Liver (tissue), 9 donors: ENCODE results near the gene RPS2. TPM values are rescaled to one million over a fixed set of nuclear protein-coding genes. Genes with fewer than 3 reads are reported as not detected.

Experiments
- DNase-seq: peaks from one replicate; pipeline ENCODE4 v3.0.0-alpha.2; 2017; ENCODE audit warnings: low spot score
- H3K27ac ChIP-seq, 2 donors: one replicate each; pipeline ENCODE4 v1.7.0; 2013; ENCODE audit warnings: inconsistent platforms in 2 of 2, low read length in 2 of 2, control low read depth in 1 of 2, low read depth in 1 of 2, mild to moderate bottlenecking in 1 of 2
- H3K27me3 ChIP-seq, 4 donors: one replicate each; pipeline versions ENCODE4 v1.6.1 to v1.7.0; 2013; ENCODE audit warnings: low read length in 3 of 4, inconsistent platforms in 1 of 4, mild to moderate bottlenecking in 1 of 4, moderate library complexity in 1 of 4; ENCODE audit not compliant: control insufficient read depth in 4 of 4, insufficient read depth in 4 of 4
- H3K36me3 ChIP-seq, 4 donors: one replicate each; pipeline versions ENCODE4 v1.6.1 to v1.7.0; 2013; ENCODE audit warnings: low read length in 3 of 4, mild to moderate bottlenecking in 3 of 4, low read depth in 1 of 4, moderate library complexity in 1 of 4; ENCODE audit not compliant: control insufficient read depth in 4 of 4, insufficient read depth in 3 of 4
- H3K4me1 ChIP-seq, 4 donors: one replicate each; pipeline versions ENCODE4 v1.6.1 to v1.7.0; 2013; ENCODE audit warnings: low read length in 3 of 4, mild to moderate bottlenecking in 3 of 4, moderate library complexity in 1 of 4; ENCODE audit not compliant: control insufficient read depth in 4 of 4, insufficient read depth in 4 of 4
- H3K4me3 ChIP-seq, 3 donors: one replicate each; pipeline versions ENCODE4 v1.6.1 to v1.7.0; 2013; ENCODE audit warnings: low read length in 3 of 3, control low read depth in 1 of 3, low read depth in 1 of 3, mild to moderate bottlenecking in 1 of 3
- H3K9ac ChIP-seq, 2 donors: one replicate each; pipeline ENCODE4 v1.7.0; 2013; ENCODE audit warnings: low read length in 2 of 2, mild to moderate bottlenecking in 2 of 2, moderate library complexity in 2 of 2, control low read depth in 1 of 2, low read depth in 1 of 2
- H3K9me3 ChIP-seq, 4 donors: one replicate each; pipeline versions ENCODE4 v1.6.1 to v1.7.0; 2013; ENCODE audit warnings: low read length in 3 of 4; ENCODE audit not compliant: control insufficient read depth in 4 of 4
- EGR1 ChIP-seq, 2 donors: IDR thresholded peaks; 2 replicates each; pipeline ENCODE4 v1.6.1; 2016 to 2018; ENCODE audit warnings: antibody characterized with exemption in 2 of 2, low read depth in 2 of 2
- FOXA1 ChIP-seq: IDR thresholded peaks from 2 replicates; pipeline ENCODE4 v1.6.1; 2016; ENCODE audit warnings: antibody characterized with exemption
- FOXA2 ChIP-seq: IDR thresholded peaks from 2 replicates; pipeline ENCODE4 v1.6.1; 2016; ENCODE audit warnings: antibody characterized with exemption
- GABPA ChIP-seq, 2 donors: IDR thresholded peaks in 1 of 2; conservative IDR thresholded peaks in 1 of 2; 2 replicates each; pipeline ENCODE4 v1.6.1; 2016; ENCODE audit warnings: antibody characterized with exemption in 2 of 2, mild to moderate bottlenecking in 1 of 2, moderate library complexity in 1 of 2
- HNF4A ChIP-seq, 2 donors: conservative IDR thresholded peaks; 2 replicates each; pipeline ENCODE4 v1.6.1; 2016; ENCODE audit warnings: antibody characterized with exemption in 2 of 2, mild to moderate bottlenecking in 2 of 2
- HNF4G ChIP-seq: IDR thresholded peaks from 2 replicates; pipeline ENCODE4 v1.6.1; 2016; ENCODE audit warnings: antibody characterized with exemption
- JUND ChIP-seq, 2 donors: IDR thresholded peaks; 2 replicates each; pipeline ENCODE4 v1.6.1; 2016; ENCODE audit warnings: antibody characterized with exemption in 2 of 2
- NR2F2 ChIP-seq: IDR thresholded peaks from 2 replicates; pipeline ENCODE4 v1.6.1; 2016; ENCODE audit warnings: antibody characterized with exemption
- RAD21 ChIP-seq, 2 donors: IDR thresholded peaks; 2 replicates each; pipeline ENCODE4 v1.6.1; 2016; ENCODE audit warnings: antibody characterized with exemption in 2 of 2, mild to moderate bottlenecking in 2 of 2
- RXRA ChIP-seq, 2 donors: IDR thresholded peaks; 2 replicates each; pipeline ENCODE4 v1.6.1; 2017 to 2018; ENCODE audit warnings: antibody characterized with exemption in 2 of 2, mild to moderate bottlenecking in 1 of 2
- SP1 ChIP-seq: IDR thresholded peaks from 2 replicates; pipeline ENCODE4 v1.6.1; 2018; ENCODE audit warnings: antibody characterized with exemption, mild to moderate bottlenecking
- TAF1 ChIP-seq: conservative IDR thresholded peaks from 2 replicates; pipeline ENCODE4 v1.6.1; 2016; ENCODE audit warnings: antibody characterized with exemption, mild to moderate bottlenecking
- YY1 ChIP-seq: IDR thresholded peaks from 2 replicates; pipeline ENCODE4 v1.6.1; 2016; ENCODE audit warnings: antibody characterized with exemption, mild to moderate bottlenecking
- WGBS: extraction: QIAGEN DNeasy Blood & Tissue Kit; methylation state at CpG from one replicate; pipeline ENCODE4 v1.1.7; 2013; 5-methylcytosine and 5-hydroxymethylcytosine counted together
- polyA plus RNA-seq, 2 donors: library from polyadenylated mRNA; stranded (reverse) in 1 of 2; unstranded in 1 of 2; fragments of 200-250 nt in 1 of 2; fragments of >200 nt in 1 of 2; fragmentation: Nextera tagmentation in 1 of 2; extraction: Ambion mirVana in 1 of 2; gene quantifications; one replicate each; pipeline versions ENCODE4 v1.2.1 to v1.2.3, GENCODE V29; 2013 to 2015
- total RNA-seq, 2 donors: library from RNA; depleted of rRNA; stranded (reverse); fragments of >200 nt; gene quantifications; one replicate each; pipeline ENCODE4 v1.2.3, GENCODE V29; 2014
- TF ChIP-seq, protein P1 (sequence below): IDR thresholded peaks from 2 replicates; pipeline ENCODE4 v1.6.1; 2016; ENCODE audit warnings: antibody characterized with exemption, mild to moderate bottlenecking
- TF ChIP-seq, protein P2 (sequence below): IDR thresholded peaks from 2 replicates; pipeline ENCODE4 v1.6.1; 2016; ENCODE audit warnings: antibody characterized with exemption
- TF ChIP-seq, protein P3 (sequence below): IDR thresholded peaks from 2 replicates; pipeline ENCODE4 v1.6.1; 2016; ENCODE audit warnings: antibody characterized with exemption
- TF ChIP-seq, protein P4 (sequence below): IDR thresholded peaks from 2 replicates; pipeline ENCODE4 v1.6.1; 2016; ENCODE audit warnings: antibody characterized with exemption
- TF ChIP-seq, protein P5 (sequence below): fragments of 150-350 bp; IDR thresholded peaks from 2 replicates; pipeline ENCODE4 v1.5.1; 2017; ENCODE audit warnings: improper control_type of control experiment, low read depth, low read length; ENCODE audit not compliant: missing input control
- donor health status: healthy.
- donor health status: healthy.
- donor health status: healthy.
- donor health status: healthy.
- donor health status: healthy.

RPS2 gene
- total and polyA plus RNA-seq, 4 donors = 524 to 1,440 (median 940) TPM

DNA sequence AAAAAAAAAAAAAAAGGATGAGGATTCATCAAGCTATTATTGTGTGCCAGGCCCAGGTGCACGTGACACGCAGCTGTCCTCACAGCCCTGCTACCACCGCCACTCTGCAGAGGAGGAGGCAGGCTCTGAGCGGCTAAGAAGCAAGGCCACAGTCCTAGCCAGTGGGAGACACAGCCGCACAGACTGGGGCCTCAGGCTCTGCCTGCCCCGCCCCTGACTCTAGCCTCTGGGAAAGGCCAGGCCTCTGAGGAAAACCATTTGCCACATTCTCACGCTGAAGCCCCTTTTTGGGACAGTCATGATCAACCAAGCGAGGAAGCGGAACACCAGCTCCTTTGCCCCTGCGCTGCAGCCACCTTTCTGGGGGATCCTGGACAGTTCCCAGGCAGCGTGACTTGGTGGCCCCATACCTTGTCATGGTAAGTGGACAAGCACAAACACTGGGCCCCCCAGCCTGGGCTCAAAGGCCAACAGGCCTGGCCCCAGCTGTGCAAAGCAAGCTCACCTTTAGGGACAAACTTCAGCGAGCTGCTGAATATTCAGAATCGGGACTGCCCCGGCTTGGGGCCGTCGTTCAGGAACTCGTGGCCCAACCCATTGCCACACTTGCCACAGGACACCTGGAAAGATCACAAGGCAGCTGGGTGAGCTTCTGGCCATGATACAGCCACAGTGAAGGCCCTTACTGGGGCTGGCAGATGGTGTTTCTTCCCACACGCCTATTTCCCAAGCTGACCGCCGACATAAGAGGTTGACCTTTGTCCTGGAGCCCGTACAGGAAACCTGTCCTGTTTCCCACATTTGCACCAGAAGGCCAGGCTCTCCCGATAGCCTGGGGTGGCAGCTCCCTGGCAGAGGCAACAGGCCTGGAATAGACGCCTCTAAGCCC, 24.1 kb downstream of the RPS2 start:
- Histone ChIP-seq H3K9me3 (no peaks in the 10 kb centered on the region), H3K27me3 (no peaks in the 10 kb centered on the region), H3K9ac (peak overlapping the region in 1 of 2 donors; percentile 77), H3K36me3 (peaks cover 4 to 26% (median 17%) of the 10 kb centered on the region in 4 donors), H3K4me3 (peak overlapping the region; percentile 65 to 92 (median 91)), H3K27ac (peak overlapping the region; percentile 95 to 96), H3K4me1 (peaks cover 11 to 61% (median 43%) of the 10 kb centered on the region in 4 donors)
- 47% methylated on average over 23 of the region's 23 CpGs for WGBS
- no peak for DNase-seq
- TF ChIP-seq GABPA (IDR thresholded peaks at IDR 0.05 in 1 of 2, conservative IDR thresholded peaks at IDR 0.05 in 1 of 2) = peak in 1 of 2 donors; percentile 27
- TF ChIP-seq EGR1 (IDR thresholded peaks at IDR 0.05; ENCODE audit: low read depth in 2 of 2) = peak in 1 of 2 donors; percentile 43
- peak; percentile 79 to 86 for TF ChIP-seq RXRA (IDR thresholded peaks at IDR 0.05)
- TF ChIP-seq, protein P1, sequence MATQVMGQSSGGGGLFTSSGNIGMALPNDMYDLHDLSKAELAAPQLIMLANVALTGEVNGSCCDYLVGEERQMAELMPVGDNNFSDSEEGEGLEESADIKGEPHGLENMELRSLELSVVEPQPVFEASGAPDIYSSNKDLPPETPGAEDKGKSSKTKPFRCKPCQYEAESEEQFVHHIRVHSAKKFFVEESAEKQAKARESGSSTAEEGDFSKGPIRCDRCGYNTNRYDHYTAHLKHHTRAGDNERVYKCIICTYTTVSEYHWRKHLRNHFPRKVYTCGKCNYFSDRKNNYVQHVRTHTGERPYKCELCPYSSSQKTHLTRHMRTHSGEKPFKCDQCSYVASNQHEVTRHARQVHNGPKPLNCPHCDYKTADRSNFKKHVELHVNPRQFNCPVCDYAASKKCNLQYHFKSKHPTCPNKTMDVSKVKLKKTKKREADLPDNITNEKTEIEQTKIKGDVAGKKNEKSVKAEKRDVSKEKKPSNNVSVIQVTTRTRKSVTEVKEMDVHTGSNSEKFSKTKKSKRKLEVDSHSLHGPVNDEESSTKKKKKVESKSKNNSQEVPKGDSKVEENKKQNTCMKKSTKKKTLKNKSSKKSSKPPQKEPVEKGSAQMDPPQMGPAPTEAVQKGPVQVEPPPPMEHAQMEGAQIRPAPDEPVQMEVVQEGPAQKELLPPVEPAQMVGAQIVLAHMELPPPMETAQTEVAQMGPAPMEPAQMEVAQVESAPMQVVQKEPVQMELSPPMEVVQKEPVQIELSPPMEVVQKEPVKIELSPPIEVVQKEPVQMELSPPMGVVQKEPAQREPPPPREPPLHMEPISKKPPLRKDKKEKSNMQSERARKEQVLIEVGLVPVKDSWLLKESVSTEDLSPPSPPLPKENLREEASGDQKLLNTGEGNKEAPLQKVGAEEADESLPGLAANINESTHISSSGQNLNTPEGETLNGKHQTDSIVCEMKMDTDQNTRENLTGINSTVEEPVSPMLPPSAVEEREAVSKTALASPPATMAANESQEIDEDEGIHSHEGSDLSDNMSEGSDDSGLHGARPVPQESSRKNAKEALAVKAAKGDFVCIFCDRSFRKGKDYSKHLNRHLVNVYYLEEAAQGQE = peak; percentile 50
- peak; percentile 73 for TF ChIP-seq HNF4G
- peak; percentile 87 for TF ChIP-seq TAF1
- TF ChIP-seq, protein P2, sequence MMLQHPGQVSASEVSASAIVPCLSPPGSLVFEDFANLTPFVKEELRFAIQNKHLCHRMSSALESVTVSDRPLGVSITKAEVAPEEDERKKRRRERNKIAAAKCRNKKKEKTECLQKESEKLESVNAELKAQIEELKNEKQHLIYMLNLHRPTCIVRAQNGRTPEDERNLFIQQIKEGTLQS = no peak
- TF ChIP-seq SP1 = peak; percentile 88
- peak in 1 of 2 donors; percentile 63 for TF ChIP-seq JUND (IDR thresholded peaks at IDR 0.05)
- TF ChIP-seq, protein P3, sequence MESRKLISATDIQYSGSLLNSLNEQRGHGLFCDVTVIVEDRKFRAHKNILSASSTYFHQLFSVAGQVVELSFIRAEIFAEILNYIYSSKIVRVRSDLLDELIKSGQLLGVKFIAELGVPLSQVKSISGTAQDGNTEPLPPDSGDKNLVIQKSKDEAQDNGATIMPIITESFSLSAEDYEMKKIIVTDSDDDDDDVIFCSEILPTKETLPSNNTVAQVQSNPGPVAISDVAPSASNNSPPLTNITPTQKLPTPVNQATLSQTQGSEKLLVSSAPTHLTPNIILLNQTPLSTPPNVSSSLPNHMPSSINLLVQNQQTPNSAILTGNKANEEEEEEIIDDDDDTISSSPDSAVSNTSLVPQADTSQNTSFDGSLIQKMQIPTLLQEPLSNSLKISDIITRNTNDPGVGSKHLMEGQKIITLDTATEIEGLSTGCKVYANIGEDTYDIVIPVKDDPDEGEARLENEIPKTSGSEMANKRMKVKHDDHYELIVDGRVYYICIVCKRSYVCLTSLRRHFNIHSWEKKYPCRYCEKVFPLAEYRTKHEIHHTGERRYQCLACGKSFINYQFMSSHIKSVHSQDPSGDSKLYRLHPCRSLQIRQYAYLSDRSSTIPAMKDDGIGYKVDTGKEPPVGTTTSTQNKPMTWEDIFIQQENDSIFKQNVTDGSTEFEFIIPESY = peak; percentile 57
- TF ChIP-seq, protein P4, sequence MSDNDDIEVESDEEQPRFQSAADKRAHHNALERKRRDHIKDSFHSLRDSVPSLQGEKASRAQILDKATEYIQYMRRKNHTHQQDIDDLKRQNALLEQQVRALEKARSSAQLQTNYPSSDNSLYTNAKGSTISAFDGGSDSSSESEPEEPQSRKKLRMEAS = peak; percentile 85
- TF ChIP-seq RAD21 (IDR thresholded peaks at IDR 0.05) = no peak
- TF ChIP-seq, protein P5, sequence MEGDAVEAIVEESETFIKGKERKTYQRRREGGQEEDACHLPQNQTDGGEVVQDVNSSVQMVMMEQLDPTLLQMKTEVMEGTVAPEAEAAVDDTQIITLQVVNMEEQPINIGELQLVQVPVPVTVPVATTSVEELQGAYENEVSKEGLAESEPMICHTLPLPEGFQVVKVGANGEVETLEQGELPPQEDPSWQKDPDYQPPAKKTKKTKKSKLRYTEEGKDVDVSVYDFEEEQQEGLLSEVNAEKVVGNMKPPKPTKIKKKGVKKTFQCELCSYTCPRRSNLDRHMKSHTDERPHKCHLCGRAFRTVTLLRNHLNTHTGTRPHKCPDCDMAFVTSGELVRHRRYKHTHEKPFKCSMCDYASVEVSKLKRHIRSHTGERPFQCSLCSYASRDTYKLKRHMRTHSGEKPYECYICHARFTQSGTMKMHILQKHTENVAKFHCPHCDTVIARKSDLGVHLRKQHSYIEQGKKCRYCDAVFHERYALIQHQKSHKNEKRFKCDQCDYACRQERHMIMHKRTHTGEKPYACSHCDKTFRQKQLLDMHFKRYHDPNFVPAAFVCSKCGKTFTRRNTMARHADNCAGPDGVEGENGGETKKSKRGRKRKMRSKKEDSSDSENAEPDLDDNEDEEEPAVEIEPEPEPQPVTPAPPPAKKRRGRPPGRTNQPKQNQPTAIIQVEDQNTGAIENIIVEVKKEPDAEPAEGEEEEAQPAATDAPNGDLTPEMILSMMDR = no peak
- peak; percentile 10 for TF ChIP-seq NR2F2
- peak; percentile 75 to 87 for TF ChIP-seq HNF4A (conservative IDR thresholded peaks at IDR 0.05)
- peak; percentile 43 for TF ChIP-seq FOXA2
- TF ChIP-seq FOXA1 = no peak
- no peak for TF ChIP-seq YY1
